ENCODE data around the gene AHNAK.

The AHNAK gene

GRCh38 chr11:62491571-62492329, 54.9 kb downstream of the AHNAK start:
- TF ChIP-seq CTCF (IDR thresholded peaks at IDR 0.05; ENCODE audit: low read length) (no peak), EZH2 (IDR thresholded peaks at IDR 0.05; ENCODE audit: borderline replicate concordance, low read length) (no peak)
- no peaks in the 10 kb centered on the region for H3K9me2 ChIP-seq (ENCODE audit: low read depth, low read length)
- no peaks in the 10 kb centered on the region for H3K36me3 ChIP-seq (ENCODE audit: insufficient read depth, low read length)
- H3K4me3 ChIP-seq (ENCODE audit: low read depth, low read length, poor library complexity, severe bottlenecking): no peak overlapping the region
- no peaks in the 10 kb centered on the region for H3K9me3 ChIP-seq (ENCODE audit: low read length)
- no peak overlapping the region for H3K4me2 ChIP-seq (ENCODE audit: low read length)
- peaks cover 7% of the 10 kb centered on the region; the same call in 1 of the 2 replicates for H3K27me3 ChIP-seq (ENCODE audit: insufficient read depth, low read length)
- H3K9ac ChIP-seq (ENCODE audit: low read length): no peak overlapping the region
- H3K27ac ChIP-seq (ENCODE audit: low read depth, low read length, poor library complexity, severe bottlenecking): no peak overlapping the region
- H4K20me1 ChIP-seq (ENCODE audit: insufficient read depth, low read length): no peaks in the 10 kb centered on the region
- H3K79me2 ChIP-seq (ENCODE audit: insufficient read depth, low read length): no peaks in the 10 kb centered on the region
- H2AFZ ChIP-seq (ENCODE audit: low read length): no peak overlapping the region
- H3K4me1 ChIP-seq (ENCODE audit: insufficient read depth, low read length, severe bottlenecking): no peaks in the 10 kb centered on the region
- H3F3A ChIP-seq (ENCODE audit: insufficient read depth, low read length): no peaks in the 10 kb centered on the region

GRCh38 chr11:62489204-62489603, 57.4 kb downstream of the AHNAK start:
- Histone ChIP-seq H3K27me3 (ENCODE audit: insufficient read depth, low read length) (peaks cover 7% of the 10 kb centered on the region; the same call in 1 of the 2 replicates), H3K4me2 (ENCODE audit: low read length) (no peak overlapping the region), H3K9ac (ENCODE audit: low read length) (no peak overlapping the region), H3K4me3 (ENCODE audit: low read depth, low read length, poor library complexity, severe bottlenecking) (no peak overlapping the region), H3K9me2 (ENCODE audit: low read depth, low read length) (no peaks in the 10 kb centered on the region), H3K36me3 (ENCODE audit: insufficient read depth, low read length) (no peaks in the 10 kb centered on the region), H3K27ac (ENCODE audit: low read depth, low read length, poor library complexity, severe bottlenecking) (no peak overlapping the region), H3K9me3 (ENCODE audit: low read length) (no peaks in the 10 kb centered on the region), H2AFZ (ENCODE audit: low read length) (no peak overlapping the region), H3K79me2 (ENCODE audit: insufficient read depth, low read length) (no peaks in the 10 kb centered on the region), H4K20me1 (ENCODE audit: insufficient read depth, low read length) (no peaks in the 10 kb centered on the region), H3K4me1 (ENCODE audit: insufficient read depth, low read length, severe bottlenecking) (no peaks in the 10 kb centered on the region), H3F3A (ENCODE audit: insufficient read depth, low read length) (no peaks in the 10 kb centered on the region)
- TF ChIP-seq CTCF (IDR thresholded peaks at IDR 0.05; ENCODE audit: low read length): no peak
- no peak for TF ChIP-seq EZH2 (IDR thresholded peaks at IDR 0.05; ENCODE audit: borderline replicate concordance, low read length)

GRCh38 chr11:62487738-62488551, 58.7 kb downstream of the AHNAK start:
- H3F3A ChIP-seq (ENCODE audit: insufficient read depth, low read length): no peaks in the 10 kb centered on the region
- H4K20me1 ChIP-seq (ENCODE audit: insufficient read depth, low read length): no peaks in the 10 kb centered on the region
- no peaks in the 10 kb centered on the region for H3K9me3 ChIP-seq (ENCODE audit: low read length)
- no peak overlapping the region for H3K27ac ChIP-seq (ENCODE audit: low read depth, low read length, poor library complexity, severe bottlenecking)
- H2AFZ ChIP-seq (ENCODE audit: low read length): no peak overlapping the region
- H3K4me2 ChIP-seq (ENCODE audit: low read length): no peak overlapping the region
- H3K4me3 ChIP-seq (ENCODE audit: low read depth, low read length, poor library complexity, severe bottlenecking): no peak overlapping the region
- peaks cover 7% of the 10 kb centered on the region; the same call in 1 of the 2 replicates for H3K27me3 ChIP-seq (ENCODE audit: insufficient read depth, low read length)
- TF ChIP-seq CTCF (IDR thresholded peaks at IDR 0.05; ENCODE audit: low read length) (no peak), EZH2 (IDR thresholded peaks at IDR 0.05; ENCODE audit: borderline replicate concordance, low read length) (no peak)
- H3K9ac ChIP-seq (ENCODE audit: low read length): no peak overlapping the region
- no peaks in the 10 kb centered on the region for H3K9me2 ChIP-seq (ENCODE audit: low read depth, low read length)
- H3K79me2 ChIP-seq (ENCODE audit: insufficient read depth, low read length): no peaks in the 10 kb centered on the region
- no peaks in the 10 kb centered on the region for H3K4me1 ChIP-seq (ENCODE audit: insufficient read depth, low read length, severe bottlenecking)
- no peaks in the 10 kb centered on the region for H3K36me3 ChIP-seq (ENCODE audit: insufficient read depth, low read length)
